ENCODE data around the gene PTPRD. TPM values are rescaled to one million over a fixed set of nuclear protein-coding genes. Genes with fewer than 3 reads are reported as not detected.

Gene PTPRD
- total RNA-seq, 1 experiment from 2014 or later, result 0.02 TPM

DNA sequence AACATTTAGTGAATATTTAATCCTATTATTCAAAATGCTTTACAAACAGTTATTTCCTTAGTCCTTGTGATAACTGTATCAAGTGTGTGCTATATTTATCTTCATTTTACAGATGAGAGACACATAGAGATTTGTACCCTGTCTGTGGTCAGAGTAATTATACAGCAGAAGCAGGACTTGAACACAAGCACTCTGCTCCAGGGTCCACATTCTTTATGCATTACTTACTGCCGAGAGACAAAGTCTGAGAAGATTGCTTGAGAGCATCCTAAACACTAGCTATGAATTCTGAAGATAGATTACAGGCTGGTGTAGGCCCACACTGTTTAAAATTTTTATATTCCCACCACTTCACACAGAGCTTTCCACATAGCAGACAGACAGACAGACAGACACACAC is 1887.2 kb downstream of the PTPRD start:
- no peak for ATAC-seq
- Histone ChIP-seq H3K4me3 (replicated peaks in 1 of 2; ENCODE audit: low read depth in 1 of 2, low read length in 2 of 2) (no peak overlapping the region), H4K20me1 (ENCODE audit: insufficient read depth) (no peaks in the 10 kb centered on the region), H3K4me1 (ENCODE audit: control insufficient read depth in 1 of 2, insufficient read depth in 2 of 2, low read length in 2 of 2) (no peaks in the 10 kb centered on the region), H3K36me3 (ENCODE audit: control insufficient read depth in 1 of 2, insufficient read depth in 2 of 2, low read length in 2 of 2) (no peaks in the 10 kb centered on the region), H3K4me2 (ENCODE audit: low read length) (no peak overlapping the region), H3K9me3 (ENCODE audit: control insufficient read depth in 1 of 2, insufficient read depth in 1 of 2, low read depth in 1 of 2, low read length in 2 of 2) (peaks cover 11 to 18% of the 10 kb centered on the region in 2 experiments; a peak in 2 of 4 replicates), H3K27me3 (ENCODE audit: insufficient read depth, low read length) (no peaks in the 10 kb centered on the region), H2AFZ (ENCODE audit: low read depth, low read length, poor library complexity, severe bottlenecking) (no peak overlapping the region), H3K27ac (ENCODE audit: low read depth, low read length) (no peak overlapping the region), H3K9ac (ENCODE audit: low read length) (no peak overlapping the region), H3K79me2 (ENCODE audit: insufficient read depth, low read length) (no peaks in the 10 kb centered on the region), H3K9me2 (ENCODE audit: insufficient read depth) (no peaks in the 10 kb centered on the region)
- intact Hi-C loops (cut with micrococcal nuclease), result no loop called here
- RAD21 ChIA-PET (ENCODE audit: low non-redundant PET in 1 of 2, low total read pairs in 2 of 2, uncharacterized antibody in 2 of 2, unreplicated experiment in 2 of 2), result no interaction called here
- no TSS peak for BruUV-seq (replicated peaks)
- DNase-seq (ENCODE audit: low read depth, low spot score), result no peak
- POLR2A ChIA-PET, result no interaction called here
- CTCF ChIA-PET, result no interaction called here
- no peak for TF ChIP-seq SIN3A (IDR thresholded peaks at IDR 0.05; ENCODE audit: low read depth)
- no peak for TF ChIP-seq SRF (IDR thresholded peaks at IDR 0.05; ENCODE audit: low read depth)
- no peak for TF ChIP-seq CTCF (IDR thresholded peaks at IDR 0.05 in 2 of 3, conservative IDR thresholded peaks at IDR 0.05 in 1 of 3; ENCODE audit: borderline replicate concordance in 1 of 3, insufficient read depth in 1 of 3, low read depth in 2 of 3, low read length in 2 of 3)
- TF ChIP-seq, protein P1, sequence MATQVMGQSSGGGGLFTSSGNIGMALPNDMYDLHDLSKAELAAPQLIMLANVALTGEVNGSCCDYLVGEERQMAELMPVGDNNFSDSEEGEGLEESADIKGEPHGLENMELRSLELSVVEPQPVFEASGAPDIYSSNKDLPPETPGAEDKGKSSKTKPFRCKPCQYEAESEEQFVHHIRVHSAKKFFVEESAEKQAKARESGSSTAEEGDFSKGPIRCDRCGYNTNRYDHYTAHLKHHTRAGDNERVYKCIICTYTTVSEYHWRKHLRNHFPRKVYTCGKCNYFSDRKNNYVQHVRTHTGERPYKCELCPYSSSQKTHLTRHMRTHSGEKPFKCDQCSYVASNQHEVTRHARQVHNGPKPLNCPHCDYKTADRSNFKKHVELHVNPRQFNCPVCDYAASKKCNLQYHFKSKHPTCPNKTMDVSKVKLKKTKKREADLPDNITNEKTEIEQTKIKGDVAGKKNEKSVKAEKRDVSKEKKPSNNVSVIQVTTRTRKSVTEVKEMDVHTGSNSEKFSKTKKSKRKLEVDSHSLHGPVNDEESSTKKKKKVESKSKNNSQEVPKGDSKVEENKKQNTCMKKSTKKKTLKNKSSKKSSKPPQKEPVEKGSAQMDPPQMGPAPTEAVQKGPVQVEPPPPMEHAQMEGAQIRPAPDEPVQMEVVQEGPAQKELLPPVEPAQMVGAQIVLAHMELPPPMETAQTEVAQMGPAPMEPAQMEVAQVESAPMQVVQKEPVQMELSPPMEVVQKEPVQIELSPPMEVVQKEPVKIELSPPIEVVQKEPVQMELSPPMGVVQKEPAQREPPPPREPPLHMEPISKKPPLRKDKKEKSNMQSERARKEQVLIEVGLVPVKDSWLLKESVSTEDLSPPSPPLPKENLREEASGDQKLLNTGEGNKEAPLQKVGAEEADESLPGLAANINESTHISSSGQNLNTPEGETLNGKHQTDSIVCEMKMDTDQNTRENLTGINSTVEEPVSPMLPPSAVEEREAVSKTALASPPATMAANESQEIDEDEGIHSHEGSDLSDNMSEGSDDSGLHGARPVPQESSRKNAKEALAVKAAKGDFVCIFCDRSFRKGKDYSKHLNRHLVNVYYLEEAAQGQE (IDR thresholded peaks at IDR 0.05; ENCODE audit: low read depth), result no peak
- no peak for TF ChIP-seq ZNF274 (IDR thresholded peaks at IDR 0.05; ENCODE audit: low read depth, low read length)
- TF ChIP-seq EZH2phosphoT487 (IDR thresholded peaks at IDR 0.05; ENCODE audit: borderline replicate concordance), result no peak
- TF ChIP-seq ELF1 (IDR thresholded peaks at IDR 0.05; ENCODE audit: borderline replicate concordance, low read depth), result no peak
- no peak for TF ChIP-seq EZH2 (IDR thresholded peaks at IDR 0.05)
- no peak for TF ChIP-seq YY1 (IDR thresholded peaks at IDR 0.05; ENCODE audit: extremely low read depth, insufficient replicate concordance, low read depth, low read length)
- no peak for TF ChIP-seq EGR1 (IDR thresholded peaks at IDR 0.05; ENCODE audit: low read depth)
- TF ChIP-seq, protein P2, sequence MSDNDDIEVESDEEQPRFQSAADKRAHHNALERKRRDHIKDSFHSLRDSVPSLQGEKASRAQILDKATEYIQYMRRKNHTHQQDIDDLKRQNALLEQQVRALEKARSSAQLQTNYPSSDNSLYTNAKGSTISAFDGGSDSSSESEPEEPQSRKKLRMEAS (IDR thresholded peaks at IDR 0.05), result no peak
